ENCODE measurements around the gene CR1L.
"Not testable (repeated sequence)": the region's sequence is repeated elsewhere in the genome, so short reads cannot be mapped to it uniquely, and the experiment has no call there.

CR1L gene

GRCh38 chr1:207676153-207676552 is 31.2 kb downstream of the CR1L start:
- Histone ChIP-seq H3K36me3 (ENCODE audit: control insufficient read depth in 5 of 5, insufficient read depth in 5 of 5, low read length in 5 of 5) (no peaks in the 10 kb centered on the region), H3K4me3 (ENCODE audit: low read depth in 1 of 5, low read length in 5 of 5) (no peak overlapping the region), H3K9ac (ENCODE audit: low read length in 5 of 5) (no peak overlapping the region), H3K9me3 (ENCODE audit: control insufficient read depth in 5 of 5, low read length in 5 of 5) (no peaks in the 10 kb centered on the region), H3K27me3 (ENCODE audit: control insufficient read depth in 5 of 5, insufficient read depth in 4 of 5, low read length in 5 of 5) (peaks cover 0 to 5% (median 4%) of the 10 kb centered on the region in 5 donors), H3K27ac (ENCODE audit: low read depth, low read length) (no peak overlapping the region), H3K4me1 (ENCODE audit: control insufficient read depth in 5 of 5, insufficient read depth in 5 of 5, low read length in 5 of 5) (no peaks in the 10 kb centered on the region)

- not testable (repeated sequence) for H3K36me3 ChIP-seq (ENCODE audit: control insufficient read depth in 5 of 5, insufficient read depth in 5 of 5, low read length in 5 of 5); H3K4me1 ChIP-seq (ENCODE audit: control insufficient read depth in 5 of 5, insufficient read depth in 5 of 5, low read length in 5 of 5); H3K4me3 ChIP-seq (ENCODE audit: low read depth in 1 of 5, low read length in 5 of 5); H3K9me3 ChIP-seq (ENCODE audit: control insufficient read depth in 5 of 5, low read length in 5 of 5); H3K27me3 ChIP-seq (ENCODE audit: control insufficient read depth in 5 of 5, insufficient read depth in 4 of 5, low read length in 5 of 5); H3K27ac ChIP-seq (ENCODE audit: low read depth, low read length); H3K9ac ChIP-seq (ENCODE audit: low read length in 5 of 5)
Measured at GRCh38 chr1:207680590-207681388, 35.9 kb downstream of the CR1L start.

DNA sequence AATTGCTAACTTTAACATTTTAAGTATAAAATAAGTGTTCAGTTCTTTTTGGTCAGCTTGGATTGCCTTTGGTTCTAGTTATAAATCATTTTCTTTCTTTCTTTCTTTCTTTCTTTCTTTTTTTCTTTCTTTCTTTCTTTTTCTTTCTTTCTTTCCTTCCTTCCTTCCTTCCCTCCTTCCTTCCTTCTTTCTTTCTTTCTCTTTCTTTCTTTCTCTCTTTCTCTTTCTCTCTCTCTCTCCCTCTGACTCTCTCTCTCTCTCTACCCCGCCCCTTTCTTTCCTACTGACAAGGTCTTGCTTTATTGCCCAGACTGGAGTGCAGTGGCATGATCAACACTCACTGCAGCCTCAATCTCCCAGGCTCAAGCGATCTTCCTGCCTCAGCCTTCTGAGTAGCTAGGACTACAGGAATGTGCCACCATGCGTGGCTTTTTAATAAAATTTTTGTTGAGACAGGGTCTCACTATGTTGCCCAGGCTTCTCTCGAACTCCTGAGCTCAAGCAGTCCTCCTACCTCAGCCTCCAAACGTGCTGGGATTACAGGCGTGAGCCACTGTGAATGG is 38.0 kb downstream of the CR1L start:
- H3K36me3 ChIP-seq (ENCODE audit: control insufficient read depth in 5 of 5, insufficient read depth in 5 of 5, low read length in 5 of 5); H3K4me3 ChIP-seq (ENCODE audit: low read depth in 1 of 5, low read length in 5 of 5); H3K27ac ChIP-seq (ENCODE audit: low read depth, low read length); H3K4me1 ChIP-seq (ENCODE audit: control insufficient read depth in 5 of 5, insufficient read depth in 5 of 5, low read length in 5 of 5); H3K27me3 ChIP-seq (ENCODE audit: control insufficient read depth in 5 of 5, insufficient read depth in 4 of 5, low read length in 5 of 5); H3K9me3 ChIP-seq (ENCODE audit: control insufficient read depth in 5 of 5, low read length in 5 of 5); H3K9ac ChIP-seq (ENCODE audit: low read length in 5 of 5): not testable (repeated sequence)

DNA sequence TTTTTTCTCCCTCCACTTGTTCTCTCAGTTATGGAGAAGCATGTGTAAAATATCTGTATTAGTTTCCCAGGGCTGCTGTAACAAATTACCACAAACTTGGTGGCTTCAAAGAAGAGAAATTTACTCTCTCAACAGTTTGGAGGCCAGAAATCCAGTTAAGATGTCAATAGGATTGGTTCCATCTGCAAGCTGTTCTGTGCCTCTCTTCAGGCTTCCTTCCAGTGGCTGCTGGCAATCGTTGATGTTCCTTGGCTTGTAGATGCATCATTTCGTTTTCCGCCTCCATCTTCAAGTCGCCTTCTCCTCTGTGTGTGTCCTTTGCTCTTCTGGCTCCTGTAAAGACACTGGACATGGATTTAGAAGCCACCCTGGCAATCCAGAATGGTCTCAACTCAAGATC is 45.6 kb downstream of the CR1L start:
- H3K27me3 ChIP-seq (ENCODE audit: control insufficient read depth in 5 of 5, insufficient read depth in 4 of 5, low read length in 5 of 5); H3K9ac ChIP-seq (ENCODE audit: low read length in 5 of 5); H3K36me3 ChIP-seq (ENCODE audit: control insufficient read depth in 5 of 5, insufficient read depth in 5 of 5, low read length in 5 of 5); H3K9me3 ChIP-seq (ENCODE audit: control insufficient read depth in 5 of 5, low read length in 5 of 5); H3K4me1 ChIP-seq (ENCODE audit: control insufficient read depth in 5 of 5, insufficient read depth in 5 of 5, low read length in 5 of 5); H3K4me3 ChIP-seq (ENCODE audit: low read depth in 1 of 5, low read length in 5 of 5); H3K27ac ChIP-seq (ENCODE audit: low read depth, low read length): not testable (repeated sequence)

DNA sequence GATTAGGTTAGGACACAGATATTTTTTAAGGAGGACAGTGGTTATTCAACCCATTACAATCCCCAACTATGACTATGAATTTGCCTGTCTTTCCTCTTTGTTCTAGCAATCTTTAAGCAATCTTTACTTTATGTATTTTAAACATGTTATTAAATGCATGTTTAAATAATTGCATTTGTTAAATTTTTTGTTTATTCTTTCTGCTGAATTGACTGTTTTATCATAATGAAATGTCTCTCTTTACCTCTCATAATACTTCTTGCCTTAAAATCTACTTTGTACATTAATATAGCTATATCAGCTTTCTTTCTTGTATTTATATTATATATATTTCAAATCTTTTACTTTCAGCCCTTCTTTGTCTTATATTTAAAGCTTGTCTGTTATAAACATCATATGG is 46.1 kb downstream of the CR1L start:
- peaks cover 0 to 4% (median 0%) of the 10 kb centered on the region in 5 donors for H3K27me3 ChIP-seq (ENCODE audit: control insufficient read depth in 5 of 5, insufficient read depth in 4 of 5, low read length in 5 of 5)
- no peaks in the 10 kb centered on the region for H3K36me3 ChIP-seq (ENCODE audit: control insufficient read depth in 5 of 5, insufficient read depth in 5 of 5, low read length in 5 of 5)
- H3K9me3 ChIP-seq (ENCODE audit: control insufficient read depth in 5 of 5, low read length in 5 of 5): no peaks in the 10 kb centered on the region
- H3K9ac ChIP-seq (ENCODE audit: low read length in 5 of 5): no peak overlapping the region
- H3K27ac ChIP-seq (ENCODE audit: low read depth, low read length): no peak overlapping the region
- H3K4me3 ChIP-seq (ENCODE audit: low read depth in 1 of 5, low read length in 5 of 5): no peak overlapping the region
- no peaks in the 10 kb centered on the region for H3K4me1 ChIP-seq (ENCODE audit: control insufficient read depth in 5 of 5, insufficient read depth in 5 of 5, low read length in 5 of 5)

GRCh38 chr1:207691841-207692240 is 46.9 kb downstream of the CR1L start:
- no peaks in the 10 kb centered on the region for H3K9me3 ChIP-seq (ENCODE audit: control insufficient read depth in 5 of 5, low read length in 5 of 5)
- peaks cover 0 to 4% (median 0%) of the 10 kb centered on the region in 5 donors for H3K27me3 ChIP-seq (ENCODE audit: control insufficient read depth in 5 of 5, insufficient read depth in 4 of 5, low read length in 5 of 5)
- H3K4me1 ChIP-seq (ENCODE audit: control insufficient read depth in 5 of 5, insufficient read depth in 5 of 5, low read length in 5 of 5): no peaks in the 10 kb centered on the region
- no peak overlapping the region for H3K27ac ChIP-seq (ENCODE audit: low read depth, low read length)
- H3K36me3 ChIP-seq (ENCODE audit: control insufficient read depth in 5 of 5, insufficient read depth in 5 of 5, low read length in 5 of 5): no peaks in the 10 kb centered on the region
- H3K4me3 ChIP-seq (ENCODE audit: low read depth in 1 of 5, low read length in 5 of 5): no peak overlapping the region
- no peak overlapping the region for H3K9ac ChIP-seq (ENCODE audit: low read length in 5 of 5)

DNA sequence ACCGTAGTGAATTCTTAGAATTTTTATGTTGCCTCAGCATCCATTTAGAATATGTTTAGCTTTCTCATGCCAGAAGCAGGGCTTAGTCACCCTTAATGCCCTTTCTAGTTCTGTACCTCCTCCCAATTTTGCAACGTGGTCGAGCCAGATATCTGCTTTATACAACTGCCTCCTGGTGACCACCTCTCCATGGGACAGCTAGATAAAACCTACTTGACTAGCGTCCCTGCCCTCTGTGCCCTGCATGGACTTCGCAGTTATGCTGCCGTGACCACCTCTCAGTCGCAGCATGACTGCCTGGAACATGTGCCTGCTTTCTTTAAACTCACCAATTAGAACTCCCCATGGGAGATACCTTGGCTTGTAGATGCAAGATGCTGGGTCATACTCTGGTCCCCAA is 47.4 kb downstream of the CR1L start:
- H3K9me3 ChIP-seq (ENCODE audit: control insufficient read depth in 5 of 5, low read length in 5 of 5); H3K9ac ChIP-seq (ENCODE audit: low read length in 5 of 5); H3K4me3 ChIP-seq (ENCODE audit: low read depth in 1 of 5, low read length in 5 of 5); H3K27ac ChIP-seq (ENCODE audit: low read depth, low read length); H3K27me3 ChIP-seq (ENCODE audit: control insufficient read depth in 5 of 5, insufficient read depth in 4 of 5, low read length in 5 of 5); H3K36me3 ChIP-seq (ENCODE audit: control insufficient read depth in 5 of 5, insufficient read depth in 5 of 5, low read length in 5 of 5); H3K4me1 ChIP-seq (ENCODE audit: control insufficient read depth in 5 of 5, insufficient read depth in 5 of 5, low read length in 5 of 5): not testable (repeated sequence)

- H3K27me3 ChIP-seq (ENCODE audit: control insufficient read depth in 5 of 5, insufficient read depth in 4 of 5, low read length in 5 of 5): no peaks in the 10 kb centered on the region
- H3K4me3 ChIP-seq (ENCODE audit: low read depth in 1 of 5, low read length in 5 of 5): no peak overlapping the region
- no peak overlapping the region for H3K27ac ChIP-seq (ENCODE audit: low read depth, low read length)
- no peaks in the 10 kb centered on the region for H3K36me3 ChIP-seq (ENCODE audit: control insufficient read depth in 5 of 5, insufficient read depth in 5 of 5, low read length in 5 of 5)
- H3K9ac ChIP-seq (ENCODE audit: low read length in 5 of 5): no peak overlapping the region
- no peaks in the 10 kb centered on the region for H3K9me3 ChIP-seq (ENCODE audit: control insufficient read depth in 5 of 5, low read length in 5 of 5)
- no peaks in the 10 kb centered on the region for H3K4me1 ChIP-seq (ENCODE audit: control insufficient read depth in 5 of 5, insufficient read depth in 5 of 5, low read length in 5 of 5)
Measured at GRCh38 chr1:207695891-207696290, 51.0 kb downstream of the CR1L start.

DNA sequence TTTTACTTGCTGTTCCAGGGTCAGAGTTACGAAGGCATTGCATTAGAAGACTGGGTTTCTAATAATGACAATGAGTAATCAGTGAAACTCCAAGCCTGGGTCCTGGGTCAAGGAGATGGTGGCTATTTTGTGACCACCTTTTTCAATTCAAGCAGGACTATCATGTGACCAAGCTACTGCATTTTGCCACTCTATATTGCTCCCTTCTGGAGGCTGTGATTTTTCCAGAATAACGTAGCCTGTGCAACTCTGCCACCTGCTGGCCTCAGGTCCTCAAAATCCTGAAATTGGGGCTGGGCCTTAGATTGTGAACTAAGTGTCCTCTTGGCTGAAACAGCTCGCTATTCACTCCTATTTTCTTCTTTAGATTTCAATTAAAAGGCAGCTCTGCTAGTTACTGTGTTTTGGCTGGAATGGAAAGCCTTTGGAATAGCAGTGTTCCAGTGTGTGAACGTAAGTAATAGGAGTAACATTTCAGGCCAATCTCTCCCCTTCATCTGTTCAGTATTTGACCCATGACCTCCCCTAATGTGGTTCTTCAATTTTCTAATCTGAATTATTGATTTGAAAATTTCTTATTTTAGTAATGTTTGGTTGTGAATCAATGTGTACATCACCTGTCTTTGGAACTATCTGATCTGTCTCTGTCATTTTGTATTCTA is 54.0 kb downstream of the CR1L start:
- Histone ChIP-seq H3K4me1 (ENCODE audit: control insufficient read depth in 5 of 5, insufficient read depth in 5 of 5, low read length in 5 of 5) (peaks cover 0 to 17% (median 4%) of the 10 kb centered on the region in 5 donors), H3K27me3 (ENCODE audit: control insufficient read depth in 5 of 5, insufficient read depth in 4 of 5, low read length in 5 of 5) (no peaks in the 10 kb centered on the region), H3K9me3 (ENCODE audit: control insufficient read depth in 5 of 5, low read length in 5 of 5) (no peaks in the 10 kb centered on the region), H3K36me3 (ENCODE audit: control insufficient read depth in 5 of 5, insufficient read depth in 5 of 5, low read length in 5 of 5) (no peaks in the 10 kb centered on the region), H3K9ac (ENCODE audit: low read length in 5 of 5) (no peak overlapping the region), H3K4me3 (ENCODE audit: low read depth in 1 of 5, low read length in 5 of 5) (no peak overlapping the region), H3K27ac (ENCODE audit: low read depth, low read length) (no peak overlapping the region)

- Histone ChIP-seq H3K36me3 (ENCODE audit: control insufficient read depth in 5 of 5, insufficient read depth in 5 of 5, low read length in 5 of 5) (no peaks in the 10 kb centered on the region), H3K4me3 (ENCODE audit: low read depth in 1 of 5, low read length in 5 of 5) (no peak overlapping the region), H3K4me1 (ENCODE audit: control insufficient read depth in 5 of 5, insufficient read depth in 5 of 5, low read length in 5 of 5) (peaks cover 0 to 17% (median 4%) of the 10 kb centered on the region in 5 donors), H3K9ac (ENCODE audit: low read length in 5 of 5) (no peak overlapping the region), H3K27ac (ENCODE audit: low read depth, low read length) (peak overlapping the region; percentile 28), H3K27me3 (ENCODE audit: control insufficient read depth in 5 of 5, insufficient read depth in 4 of 5, low read length in 5 of 5) (no peaks in the 10 kb centered on the region), H3K9me3 (ENCODE audit: control insufficient read depth in 5 of 5, low read length in 5 of 5) (no peaks in the 10 kb centered on the region)
Measured at GRCh38 chr1:207702317-207702716, 57.4 kb downstream of the CR1L start.

Measured in subcutaneous abdominal adipose tissue (tissue), 5 donors.